Left hindlimb (tissue), 1 donor: Measurements from ENCODE around the gene GSDME.

Experiments used
- DNase-seq: peaks from one replicate; pipeline ENCODE4 v3.0.0-alpha.2; 2018

Gene GSDME

DNA sequence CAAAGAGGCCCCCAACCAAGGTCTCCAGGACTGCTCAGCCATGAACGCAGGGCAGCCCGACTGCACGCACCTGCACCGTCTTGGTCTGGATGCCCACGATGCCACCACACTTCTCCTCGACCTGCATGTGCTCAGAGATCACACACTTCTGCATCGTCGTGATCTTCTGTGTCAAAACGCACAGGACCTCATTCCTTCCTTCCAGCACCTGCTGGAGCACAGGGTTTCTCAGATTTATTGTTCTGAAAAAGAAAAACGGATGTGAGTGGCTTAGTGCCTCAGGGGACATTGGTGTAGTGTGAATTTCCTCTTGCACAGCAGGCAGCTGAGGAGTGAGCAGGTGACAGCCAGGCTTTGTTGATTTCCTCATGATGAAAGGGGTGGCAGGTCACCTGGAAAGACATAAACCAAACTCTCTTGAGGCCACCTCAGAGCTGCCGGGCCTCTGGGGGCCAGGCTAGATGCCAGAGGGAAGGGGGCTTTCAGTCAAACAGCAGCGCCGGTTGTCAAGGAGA, 38.2 kb downstream of the GSDME start:
- DNase-seq, result no peak

DNA sequence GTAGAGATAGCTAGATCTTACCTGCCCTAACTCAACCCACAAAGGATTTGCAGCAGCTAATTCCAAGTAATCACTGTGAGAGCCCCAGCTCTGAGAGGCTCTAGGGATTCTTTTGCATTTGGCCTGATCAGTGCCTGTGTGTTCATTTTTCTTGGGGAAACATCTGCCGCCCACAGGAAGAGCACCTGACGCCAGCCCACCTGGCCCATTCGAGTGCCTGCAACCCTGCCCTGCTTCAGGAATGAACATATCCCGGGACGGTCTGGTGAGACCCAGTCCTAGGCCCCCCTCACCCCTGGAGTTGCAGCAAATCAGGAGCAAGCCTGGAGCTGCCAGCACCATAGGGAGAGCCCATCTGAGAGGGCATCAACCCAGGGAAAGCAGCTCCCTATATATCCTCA, 38.8 kb downstream of the GSDME start:
- DNase-seq, result no peak

- DNase-seq, result no peak
These were observed 39.5 kb downstream of the GSDME start for GRCh38 chr7:24717694-24718320.

GRCh38 chr7:24717247-24717622, 40.0 kb downstream of the GSDME start:
- DNase-seq, result no peak

DNA sequence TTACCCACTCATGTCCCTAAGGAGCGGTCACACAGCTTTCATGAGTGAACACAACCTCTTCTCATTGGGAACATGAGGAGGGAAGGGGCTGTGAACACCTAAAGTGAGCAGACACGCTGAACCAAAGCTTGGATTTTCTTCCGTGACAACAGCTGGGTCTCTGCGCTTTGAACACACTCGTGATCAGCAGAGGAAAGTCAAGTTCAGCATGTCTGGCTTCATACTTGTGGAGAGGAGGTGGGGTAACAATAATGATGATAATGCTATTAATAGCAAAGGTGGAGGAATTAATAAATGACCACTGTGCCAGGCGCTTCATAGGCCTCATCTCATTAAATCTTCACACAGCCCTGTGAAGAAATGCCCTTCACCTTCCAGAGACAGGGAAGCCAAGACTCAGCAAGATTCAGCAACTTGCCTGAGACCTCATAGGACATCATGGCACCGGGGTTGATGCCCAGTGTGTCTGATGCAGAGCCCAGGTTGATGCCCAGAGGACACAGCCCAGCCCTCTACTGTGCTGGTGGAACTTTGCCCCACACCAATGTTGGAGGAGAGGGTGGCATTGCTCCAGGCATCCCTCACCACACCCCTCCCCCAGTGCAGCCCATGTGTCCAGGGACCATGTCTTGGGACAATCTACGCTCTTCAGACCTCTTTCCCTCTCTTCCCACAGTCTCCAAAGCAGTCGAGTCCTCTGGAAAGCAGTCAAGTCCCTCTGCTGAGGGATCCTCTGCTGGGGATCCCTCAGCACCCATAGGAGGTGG, 40.6 kb downstream of the GSDME start:
- no peak for DNase-seq

GRCh38 chr7:24715661-24716479, 41.4 kb downstream of the GSDME start:
- DNase-seq, result no peak

DNA sequence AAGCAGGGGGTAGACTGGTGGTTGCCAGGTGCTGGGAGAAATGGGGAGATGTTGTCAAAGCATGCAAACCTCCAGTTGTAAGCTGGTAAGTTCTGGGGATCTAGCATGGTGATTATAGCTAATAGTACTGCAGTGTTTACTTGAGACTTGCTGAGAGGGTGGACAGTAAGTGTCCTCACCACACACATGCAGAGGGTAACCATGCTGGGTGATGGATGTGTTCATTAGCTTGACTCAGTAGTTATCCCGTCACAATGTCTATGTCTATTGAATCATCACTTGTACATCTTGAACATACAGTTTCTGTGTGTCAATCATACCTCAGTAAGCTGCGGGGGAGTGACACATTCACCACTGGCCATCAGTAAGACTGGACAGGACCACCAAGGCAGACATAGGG, 42.1 kb downstream of the GSDME start:
- DNase-seq, result no peak

- DNase-seq, result no peak
These were observed 42.6 kb downstream of the GSDME start for GRCh38 chr7:24714676-24715010.

DNA sequence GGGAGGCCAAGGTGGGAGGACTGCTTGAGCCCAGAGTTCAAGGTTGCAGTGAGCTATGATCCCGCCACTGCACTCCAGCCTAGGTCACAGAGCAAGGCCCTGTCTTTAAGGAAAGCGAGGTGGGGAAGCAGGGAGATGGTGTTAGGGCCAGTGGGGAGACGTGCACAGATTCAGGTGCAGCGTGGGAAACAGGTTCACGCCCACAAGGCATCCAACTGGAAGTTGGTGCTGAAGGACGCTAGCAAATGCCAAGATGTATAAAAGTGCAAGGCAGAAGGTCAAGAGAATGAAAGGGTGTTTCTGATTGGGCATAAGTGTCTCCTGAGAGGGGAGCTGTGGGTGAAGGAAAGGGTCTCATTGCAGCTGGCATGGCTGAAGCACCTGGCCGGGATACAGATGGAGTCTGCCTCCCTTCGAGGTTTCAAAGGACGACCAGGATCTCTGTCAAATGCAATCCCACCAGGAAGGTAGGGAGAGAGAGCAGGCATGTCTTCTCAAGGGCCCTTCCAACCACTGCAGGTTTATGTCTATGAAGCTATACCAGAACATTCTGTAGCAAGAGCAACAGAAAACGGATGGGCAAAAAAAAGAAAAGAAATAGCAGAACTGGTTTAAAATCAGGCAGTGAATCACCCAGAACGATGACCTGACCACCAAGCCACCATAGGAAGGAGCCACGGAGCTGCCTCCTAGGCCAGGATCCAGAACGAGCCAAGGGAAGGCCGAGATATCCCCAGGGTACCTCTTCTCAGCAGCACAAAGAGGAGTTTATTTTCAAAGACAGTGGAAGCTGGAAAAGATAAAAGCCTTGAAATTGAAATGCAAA, 43.2 kb downstream of the GSDME start:
- DNase-seq, result no peak

- no peak for DNase-seq
These were observed 44.0 kb downstream of the GSDME start for GRCh38 chr7:24713039-24713793.

DNA sequence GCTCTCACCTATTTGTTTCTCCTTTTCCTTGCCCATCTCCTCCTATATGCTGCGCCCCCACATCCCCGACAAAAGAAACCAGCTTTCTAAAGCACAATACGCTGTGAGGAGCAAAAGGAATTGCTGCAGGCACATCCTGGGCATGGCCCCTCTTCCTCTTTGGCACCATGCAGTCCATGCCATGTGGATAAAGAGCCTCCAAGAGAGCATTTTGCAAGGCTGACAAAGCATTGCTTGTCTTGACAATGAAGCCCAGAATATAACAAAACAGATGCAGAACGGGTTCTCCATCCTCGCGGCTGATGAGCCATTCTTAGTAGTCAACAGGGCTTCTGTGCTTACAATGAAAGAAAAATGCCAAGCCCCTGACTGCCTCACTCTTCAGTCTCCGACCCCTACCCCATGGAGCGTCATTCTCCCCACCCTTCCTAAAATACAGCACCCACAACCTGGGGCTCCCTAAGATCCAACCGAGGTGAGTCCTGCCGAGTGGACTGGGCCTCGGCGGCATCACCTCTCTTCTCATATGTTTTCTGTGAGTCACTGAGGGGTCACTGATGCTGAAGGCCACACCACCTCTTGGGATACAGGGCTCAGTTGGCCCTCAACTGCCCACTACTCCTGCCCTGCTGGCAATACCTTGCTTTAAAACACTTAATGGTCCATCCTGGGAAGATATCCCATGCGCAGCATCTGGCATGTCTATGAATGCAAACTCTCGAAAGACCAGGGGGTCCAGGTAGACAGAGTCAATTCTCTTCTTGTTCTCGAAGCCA, 47.5 kb downstream of the GSDME start:
- no peak for DNase-seq

DNA sequence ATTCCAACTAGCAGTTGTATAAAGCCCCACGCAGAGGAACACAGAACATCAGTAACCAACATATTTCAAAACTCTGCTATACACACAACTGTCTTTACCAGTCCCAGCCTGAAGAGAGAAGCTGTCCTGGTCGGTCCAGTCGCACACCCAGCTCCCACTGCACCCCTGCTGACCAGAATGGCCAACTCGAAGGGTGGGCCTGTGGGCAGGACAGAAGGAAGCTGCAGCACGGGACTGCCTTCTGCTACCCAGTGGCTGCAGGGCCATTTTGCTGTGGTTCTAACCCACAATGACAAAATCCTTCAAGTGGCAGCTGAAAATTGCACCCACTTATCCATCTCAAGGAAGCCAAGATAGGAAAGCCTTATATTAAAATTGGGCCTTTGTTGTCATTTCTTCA, 48.2 kb downstream of the GSDME start:
- no peak for DNase-seq

DNA sequence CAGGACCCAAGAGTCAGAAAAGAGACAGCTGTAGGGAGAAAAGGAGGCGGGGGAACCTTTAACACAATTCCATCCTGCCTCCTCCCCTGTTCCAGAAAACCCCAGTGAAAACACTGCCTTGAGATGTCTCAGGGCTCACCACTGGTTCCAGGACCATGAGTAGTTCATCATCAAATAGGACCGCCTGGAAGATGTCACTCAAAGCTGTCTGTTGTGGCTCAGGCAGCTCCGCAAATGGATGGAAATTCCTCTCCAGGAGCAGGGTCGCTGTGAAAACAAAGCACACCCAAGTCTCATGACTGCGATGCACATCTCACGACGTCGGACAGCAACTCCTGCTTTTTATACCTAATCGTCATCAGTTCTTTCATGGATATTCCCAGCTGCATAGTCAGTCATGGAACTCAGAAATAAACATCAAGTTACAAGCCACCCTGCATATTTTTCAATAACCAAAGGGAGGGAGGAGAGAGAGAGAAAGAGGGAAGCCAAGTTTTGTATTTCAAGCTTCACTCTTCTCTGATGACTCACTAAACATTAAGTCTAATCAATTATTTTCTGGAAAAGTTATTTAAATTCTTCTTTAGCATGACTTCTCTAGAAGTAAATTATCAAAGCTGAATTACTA, 49.2 kb downstream of the GSDME start:
- DNase-seq, result no peak

- DNase-seq, result no peak
These were observed 50.8 kb downstream of the GSDME start for GRCh38 chr7:24706211-24707170.

- no peak for DNase-seq
These were observed 51.8 kb downstream of the GSDME start for GRCh38 chr7:24705461-24705954.

DNA sequence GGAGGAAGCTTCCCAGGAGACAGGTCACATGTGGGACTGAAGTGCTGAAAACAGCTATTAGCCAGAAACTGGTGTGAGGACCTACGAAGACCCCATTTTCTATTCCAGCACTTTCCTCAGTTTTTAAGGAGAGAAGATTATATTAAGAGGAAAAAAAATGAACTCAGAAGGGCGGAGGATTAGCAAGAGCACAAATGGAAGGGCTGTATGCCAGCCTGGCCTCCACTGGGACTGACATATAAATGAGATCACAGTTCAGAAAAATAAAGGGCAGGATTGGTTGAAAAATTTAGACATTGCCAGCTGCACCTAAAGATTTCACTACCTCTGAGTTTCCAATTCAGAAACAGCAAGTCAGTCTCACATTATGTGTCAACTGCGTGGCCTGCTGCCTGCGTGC, 53.0 kb downstream of the GSDME start:
- no peak for DNase-seq

DNA sequence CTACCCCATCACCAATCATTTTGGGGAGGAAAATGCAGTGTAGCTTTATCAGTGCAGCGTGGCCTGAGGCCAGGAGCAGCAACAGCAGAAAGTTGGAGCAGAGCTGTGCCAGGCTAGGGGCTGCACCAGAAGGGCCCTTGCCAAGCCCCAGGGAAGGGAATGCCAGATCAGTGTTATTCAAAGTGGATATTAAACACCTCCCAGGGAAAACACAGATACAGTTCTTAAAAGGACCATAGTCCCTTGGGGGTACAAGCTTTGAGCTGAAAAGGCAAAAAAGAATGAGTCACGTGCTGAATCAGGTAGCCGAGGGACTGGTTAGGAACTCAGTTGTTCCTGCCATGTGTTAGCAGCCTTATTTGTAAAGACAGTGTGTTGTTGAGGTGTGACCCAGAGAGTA, 54.0 kb downstream of the GSDME start:
- no peak for DNase-seq

GRCh38 chr7:24702755-24703154, 54.5 kb downstream of the GSDME start:
- peak; percentile 59 for DNase-seq
